GM19463 (cell line): ENCODE results near the gene PARP16.
"Not testable (repeated sequence)": the region's sequence is repeated elsewhere in the genome, so short reads cannot be mapped to it uniquely, and the experiment has no call there.

ENCODE experiments used
- ATAC-seq: cut with Tn5 transposase; IDR thresholded peaks from one replicate; pipeline ENCODE4 v1.9.1; 2021; ENCODE audit warnings: mild to moderate bottlenecking, moderate library complexity; ENCODE audit not compliant: unreplicated experiment

Gene PARP16

GRCh38 chr15:65278480-65278879, 8.2 kb downstream of the PARP16 start:
- no peak for ATAC-seq

- ATAC-seq = no peak
Measured at GRCh38 chr15:65277015-65277414, 9.7 kb downstream of the PARP16 start.

- no peak for ATAC-seq
Measured at GRCh38 chr15:65275728-65276126, 11.0 kb downstream of the PARP16 start.

GRCh38 chr15:65275104-65275727, 11.5 kb downstream of the PARP16 start:
- ATAC-seq = no peak

GRCh38 chr15:65270811-65271545, 15.7 kb downstream of the PARP16 start:
- ATAC-seq = not testable (repeated sequence)

- ATAC-seq = no peak
Measured at GRCh38 chr15:65268411-65268810, 18.3 kb downstream of the PARP16 start.

GRCh38 chr15:65266469-65266868, 20.2 kb downstream of the PARP16 start:
- no peak for ATAC-seq

- no peak for ATAC-seq
Measured at GRCh38 chr15:65264863-65265430, 21.7 kb downstream of the PARP16 start.

- ATAC-seq = no peak
Measured at GRCh38 chr15:65263313-65263712, 23.4 kb downstream of the PARP16 start.

- no peak for ATAC-seq
Measured at GRCh38 chr15:65260968-65261367, 25.7 kb downstream of the PARP16 start.

GRCh38 chr15:65259367-65259797, 27.3 kb downstream of the PARP16 start:
- no peak for ATAC-seq

- no peak for ATAC-seq
Measured at GRCh38 chr15:65258375-65259262, 28.1 kb downstream of the PARP16 start.

- ATAC-seq = no peak
Measured at GRCh38 chr15:65255486-65256140, 31.1 kb downstream of the PARP16 start.

- no peak for ATAC-seq
Measured at GRCh38 chr15:65254758-65255157, 31.9 kb downstream of the PARP16 start.

- ATAC-seq = no peak
Measured at GRCh38 chr15:65254356-65254755, 32.3 kb downstream of the PARP16 start.

GRCh38 chr15:65249641-65250040, 37.0 kb downstream of the PARP16 start:
- peak; percentile 89 for ATAC-seq

GRCh38 chr15:65248511-65249255, 38.0 kb downstream of the PARP16 start:
- ATAC-seq = no peak

GRCh38 chr15:65246939-65247338, 39.7 kb downstream of the PARP16 start:
- ATAC-seq = no peak

- ATAC-seq = no peak
Measured at GRCh38 chr15:65246026-65246714, 40.5 kb downstream of the PARP16 start.
